ENCODE measurements around the gene RMI1. TPM values are rescaled to one million over a fixed set of nuclear protein-coding genes. Genes with fewer than 3 reads are reported as not detected.
"Not testable (repeated sequence)": the region's sequence is repeated elsewhere in the genome, so short reads cannot be mapped to it uniquely, and the experiment has no call there.

The RMI1 gene
- total and polyA plus RNA-seq, 9 donors: 3.2 to 8.0 (median 4.0) TPM

- H3K27me3 ChIP-seq: no peaks in the 10 kb centered on the region
- no peak overlapping the region for H3K4me3 ChIP-seq
- WGBS, 3 donors: 93 to 98% (median 97%) methylated on average over 3 of the region's 3 CpGs
- no peaks in the 10 kb centered on the region for H3K9me3 ChIP-seq
- intact Hi-C loops (cut with DNase I): no loop called here
- DNase-seq: no peak
- TF ChIP-seq POLR2A (IDR thresholded peaks at IDR 0.05) (no peak), EP300 (IDR thresholded peaks at IDR 0.05) (no peak), CTCF (IDR thresholded peaks at IDR 0.05) (no peak)
- H3K27ac ChIP-seq: no peak overlapping the region
- H3K36me3 ChIP-seq: no peaks in the 10 kb centered on the region
- H3K4me1 ChIP-seq (ENCODE audit: insufficient read depth): no peaks in the 10 kb centered on the region
Measured at GRCh38 chr9:84003246-84003645, 22.6 kb downstream of the RMI1 start.

GRCh38 chr9:84007662-84008061 lies 27.1 kb downstream of the RMI1 start:
- no peaks in the 10 kb centered on the region for H3K27me3 ChIP-seq
- no peak overlapping the region for H3K4me3 ChIP-seq
- TF ChIP-seq EP300 (IDR thresholded peaks at IDR 0.05): no peak
- TF ChIP-seq POLR2A (IDR thresholded peaks at IDR 0.05): no peak
- WGBS, 3 donors: 93 to 95% (median 94%) methylated on average over 2 of the region's 2 CpGs
- no peaks in the 10 kb centered on the region for H3K9me3 ChIP-seq
- no peaks in the 10 kb centered on the region for H3K4me1 ChIP-seq (ENCODE audit: insufficient read depth)
- intact Hi-C loops (cut with DNase I): no loop called here
- no peak overlapping the region for H3K27ac ChIP-seq
- no peaks in the 10 kb centered on the region for H3K36me3 ChIP-seq
- no peak for DNase-seq

- Histone ChIP-seq H3K27ac (no peak overlapping the region), H3K4me1 (ENCODE audit: insufficient read depth) (no peaks in the 10 kb centered on the region), H3K27me3 (no peaks in the 10 kb centered on the region), H3K4me3 (no peak overlapping the region), H3K9me3 (no peaks in the 10 kb centered on the region), H3K36me3 (no peaks in the 10 kb centered on the region)
- no peak for DNase-seq
- TF ChIP-seq POLR2A (IDR thresholded peaks at IDR 0.05) (no peak), EP300 (IDR thresholded peaks at IDR 0.05) (no peak), CTCF (IDR thresholded peaks at IDR 0.05) (no peak)
- intact Hi-C loops (cut with DNase I): loop anchor here in 1 of 4 donors (10.0 kb wide), 1 partner anchor 81 kb away; no protein-coding TSS in a partner anchor
- WGBS, 3 donors: 89 to 93% (median 92%) methylated on average over 4 of the region's 4 CpGs
Measured at GRCh38 chr9:84024041-84024575, 43.5 kb downstream of the RMI1 start.

GRCh38 chr9:84027201-84027600 lies 46.6 kb downstream of the RMI1 start:
- Histone ChIP-seq H3K36me3 (no peaks in the 10 kb centered on the region), H3K4me1 (ENCODE audit: insufficient read depth) (no peaks in the 10 kb centered on the region), H3K27ac (no peak overlapping the region), H3K27me3 (no peaks in the 10 kb centered on the region), H3K4me3 (no peak overlapping the region), H3K9me3 (no peaks in the 10 kb centered on the region)
- TF ChIP-seq CTCF (IDR thresholded peaks at IDR 0.05) (no peak), EP300 (IDR thresholded peaks at IDR 0.05) (no peak), POLR2A (IDR thresholded peaks at IDR 0.05) (no peak)
- no peak for DNase-seq
- 86 to 90% (median 89%) methylated on average over 4 of the region's 4 CpGs for WGBS, 3 donors
- intact Hi-C loops (cut with DNase I): loop anchor here in 1 of 4 donors (10.0 kb wide), 1 partner anchor 78 kb away; no protein-coding TSS in a partner anchor

GRCh38 chr9:84031534-84031933 lies 50.9 kb downstream of the RMI1 start:
- no peaks in the 10 kb centered on the region for H3K9me3 ChIP-seq
- no peak overlapping the region for H3K4me3 ChIP-seq
- 75 to 84% (median 81%) methylated on average over 2 of the region's 2 CpGs for WGBS, 3 donors
- H3K27me3 ChIP-seq: no peaks in the 10 kb centered on the region
- no peaks in the 10 kb centered on the region for H3K4me1 ChIP-seq (ENCODE audit: insufficient read depth)
- no peak for TF ChIP-seq POLR2A (IDR thresholded peaks at IDR 0.05)
- no peak for TF ChIP-seq CTCF (IDR thresholded peaks at IDR 0.05)
- TF ChIP-seq EP300 (IDR thresholded peaks at IDR 0.05): no peak
- intact Hi-C loops (cut with DNase I): no loop called here
- H3K36me3 ChIP-seq: no peaks in the 10 kb centered on the region
- no peak for DNase-seq
- H3K27ac ChIP-seq: no peak overlapping the region

GRCh38 chr9:84041857-84042256 lies 61.3 kb downstream of the RMI1 start:
- WGBS, 3 donors: 70 to 83% (median 77%) methylated on average over 5 of the region's 5 CpGs
- intact Hi-C loops (cut with DNase I); H3K4me3 ChIP-seq; H3K27me3 ChIP-seq; H3K9me3 ChIP-seq; H3K36me3 ChIP-seq; DNase-seq; H3K4me1 ChIP-seq (ENCODE audit: insufficient read depth); H3K27ac ChIP-seq: not testable (repeated sequence)

Measured in ovary (tissue), 9 donors.